Hepatocyte (in vitro differentiated cells): ENCODE data around the gene CXCL8.

Experiments
- CTCF ChIP-seq: fragments of 200-600 bp; sonication (generic); IDR thresholded peaks from 2 replicates; pipeline ENCODE4 v1.5.1; 2016; ENCODE audit warnings: antibody characterized with exemption, mild to moderate bottlenecking; ENCODE audit not compliant: poor library complexity
- EZH2 ChIP-seq: fragments of 200-600 bp; sonication (generic); IDR thresholded peaks from 2 replicates; pipeline ENCODE4 v1.6.1; 2016; ENCODE audit warnings: antibody characterized with exemption, mild to moderate bottlenecking, borderline replicate concordance
- EZH2phosphoT487 ChIP-seq: fragments of 200-600 bp; sonication (generic); IDR thresholded peaks from one replicate; pipeline ENCODE4 v1.6.1; 2018; ENCODE audit warnings: antibody characterized with exemption, mild to moderate bottlenecking, low read depth, moderate library complexity; ENCODE audit not compliant: unreplicated experiment, severe bottlenecking

- TF ChIP-seq CTCF, result no peak
- no peak for TF ChIP-seq EZH2phosphoT487
- no peak for TF ChIP-seq EZH2
These were observed 14.4 kb upstream of the CXCL8 start for GRCh38 chr4:73725985-73726384.
